IMR-90 (cell line): ENCODE measurements around the gene NOTCH3. TPM values are rescaled to one million over a fixed set of nuclear protein-coding genes. Genes with fewer than 3 reads are reported as not detected.

ENCODE experiments used
- ATAC-seq: fragments of 200-7000 bp; cut with Tn5 transposase; 2 replicates; pipeline ENCODE4 v1.9.1; 2020; ENCODE audit warnings: low read depth, mild to moderate bottlenecking, moderate library complexity
- BruUV-seq: library from RNA; stranded (reverse); fragments of 400-500 nt; replicated peaks from 2 replicates; lab custom pipeline; 2021; lab: Mats Ljungman, UMichigan
- CTCF ChIA-PET: fragments of 300-600 bp; formaldehyde crosslinking; extraction: SDS; loops from one replicate; lab custom pipeline; 2021; ENCODE audit warnings: antibody characterized with exemption; lab: Yijun Ruan, JAX
- POLR2A ChIA-PET: fragments of 300-600 bp; sonication (Branson Sonifier 250); formaldehyde crosslinking; loops from one replicate; lab custom pipeline; 2022; ENCODE audit warnings: antibody characterized with exemption; ENCODE audit not compliant: unreplicated experiment; lab: Charles Lee
- DNase-seq: peaks from one replicate; pipeline ENCODE4 v3.0.0; 2013
- H2AFZ ChIP-seq: replicated peaks from 2 replicates; pipeline ENCODE3; 2013; ENCODE audit warnings: low read length, mild to moderate bottlenecking; ENCODE audit not compliant: poor library complexity
- H2AK5ac ChIP-seq: 2 replicates; pipeline ENCODE4 v1.6.1; 2013; ENCODE audit warnings: low read depth, low read length, inconsistent platforms
- H2AK9ac ChIP-seq: replicated peaks from 2 replicates; pipeline ENCODE3; 2013; ENCODE audit warnings: mild to moderate bottlenecking, low read depth, low read length, moderate library complexity; ENCODE audit not compliant: poor library complexity
- H2BK120ac ChIP-seq: 2 replicates; pipeline ENCODE4 v1.6.1; 2013; ENCODE audit warnings: low read depth, low read length, inconsistent platforms
- H2BK15ac ChIP-seq: 3 replicates; pipeline ENCODE4 v1.6.1; 2013; ENCODE audit warnings: low read depth, low read length, inconsistent platforms
- H2BK20ac ChIP-seq: 2 replicates; pipeline ENCODE4 v1.6.1; 2013; ENCODE audit warnings: low read depth, mild to moderate bottlenecking, inconsistent platforms, low read length, moderate library complexity
- H2BK5ac ChIP-seq: 2 replicates; pipeline ENCODE4 v1.6.1; 2013; ENCODE audit warnings: mild to moderate bottlenecking, low read depth, low read length, inconsistent platforms; ENCODE audit not compliant: poor library complexity, severe bottlenecking
- H3K14ac ChIP-seq: replicated peaks from 2 replicates; pipeline ENCODE4 v1.6.1; 2013; ENCODE audit warnings: low read depth, low read length, inconsistent platforms
- H3K18ac ChIP-seq: 2 replicates; pipeline ENCODE4 v1.6.1; 2013; ENCODE audit warnings: low read depth, low read length, control low read depth
- H3K23ac ChIP-seq: 2 replicates; pipeline ENCODE4 v1.6.1; 2013; ENCODE audit warnings: low read depth, low read length, inconsistent platforms
- H3K27ac ChIP-seq: 2 replicates; pipeline ENCODE4 v1.5.1; 2013; ENCODE audit warnings: mild to moderate bottlenecking, control low read depth, low read length; ENCODE audit not compliant: insufficient read depth
- H3K27me3 ChIP-seq: 2 replicates; pipeline ENCODE4 v1.6.1; 2013; ENCODE audit warnings: low read length; ENCODE audit not compliant: control insufficient read depth, insufficient read depth
- H3K36me3 ChIP-seq: 2 replicates; pipeline ENCODE4 v1.6.1; 2013; ENCODE audit warnings: low read length, mixed read lengths; ENCODE audit not compliant: control insufficient read depth, insufficient read depth
- H3K4ac ChIP-seq: 2 replicates; pipeline ENCODE4 v1.6.1; 2013; ENCODE audit warnings: low read depth, low read length, inconsistent platforms
- H3K4me1 ChIP-seq: 2 replicates; pipeline ENCODE4 v1.6.1; 2013; ENCODE audit warnings: low read length, mixed read lengths; ENCODE audit not compliant: control insufficient read depth, insufficient read depth
- H3K4me2 ChIP-seq: 2 replicates; pipeline ENCODE4 v1.6.1; 2013; ENCODE audit warnings: low read depth, mild to moderate bottlenecking, control low read depth, low read length, moderate library complexity
- H3K4me3 ChIP-seq: 2 replicates; pipeline ENCODE4 v1.5.1; 2013; ENCODE audit warnings: low read depth, mild to moderate bottlenecking, control low read depth, low read length, moderate library complexity; ENCODE audit not compliant: insufficient read depth
- H3K56ac ChIP-seq: 2 replicates; pipeline ENCODE4 v1.6.1; 2013; ENCODE audit warnings: low read length, inconsistent platforms; ENCODE audit not compliant: insufficient read depth; ENCODE audit errors: extremely low read depth
- H3K79me1 ChIP-seq, 2 experiments: 2 replicates each; pipeline ENCODE4 v1.6.1; 2013; ENCODE audit warnings: low read length in 2 of 2, inconsistent platforms in 1 of 2, low read depth in 1 of 2
- H3K9ac ChIP-seq: 2 replicates; pipeline ENCODE4 v1.6.1; 2013; ENCODE audit warnings: low read depth, low read length, control low read depth
- H3K9me1 ChIP-seq: 2 replicates; pipeline ENCODE4 v1.6.1; 2013; ENCODE audit warnings: low read length, inconsistent platforms; ENCODE audit not compliant: insufficient read depth
- H3K9me3 ChIP-seq: 2 replicates; pipeline ENCODE4 v1.6.1; 2013; ENCODE audit warnings: low read length; ENCODE audit not compliant: control insufficient read depth, insufficient read depth
- H4K20me1 ChIP-seq: 2 replicates; pipeline ENCODE4 v1.6.1; 2013; ENCODE audit warnings: low read length, inconsistent platforms; ENCODE audit not compliant: insufficient read depth
- H4K5ac ChIP-seq: 2 replicates; pipeline ENCODE4 v1.6.1; 2013; ENCODE audit warnings: mild to moderate bottlenecking, low read depth, low read length, control low read depth
- H4K8ac ChIP-seq, 2 experiments: 2 replicates each; pipeline ENCODE4 v1.6.1; 2013; ENCODE audit warnings: low read depth in 2 of 2, low read length in 2 of 2, control low read depth in 1 of 2, inconsistent platforms in 1 of 2
- H4K91ac ChIP-seq: 2 replicates; pipeline ENCODE4 v1.6.1; 2013; ENCODE audit warnings: low read depth, low read length, inconsistent platforms; ENCODE audit not compliant: insufficient read depth
- BHLHE40 ChIP-seq: fragments of 150-350 bp; IDR thresholded peaks from 2 replicates; pipeline ENCODE4 v1.6.1; 2016; ENCODE audit warnings: mild to moderate bottlenecking, low read depth, low read length
- CEBPB ChIP-seq: IDR thresholded peaks from 2 replicates; pipeline ENCODE4 v1.6.1; 2012; ENCODE audit warnings: low read depth, low read length, improper control_type of control experiment
- CHD1 ChIP-seq: IDR thresholded peaks from 2 replicates; pipeline ENCODE4 v1.6.1; 2012; ENCODE audit warnings: low read depth, low read length, improper control_type of control experiment
- FOS ChIP-seq: fragments of 150-350 bp; IDR thresholded peaks from 2 replicates; pipeline ENCODE4 v1.6.1; 2016; ENCODE audit warnings: low read depth, low read length
- POLR2A ChIP-seq: IDR thresholded peaks from 2 replicates; pipeline ENCODE4 v1.6.1; 2012; ENCODE audit warnings: mild to moderate bottlenecking, low read depth, low read length
- RCOR1 ChIP-seq: IDR thresholded peaks from 2 replicates; pipeline ENCODE4 v1.6.1; 2012; ENCODE audit warnings: mild to moderate bottlenecking, low read length, improper control_type of control experiment; ENCODE audit not compliant: insufficient replicate concordance
- RFX5 ChIP-seq: IDR thresholded peaks from 2 replicates; pipeline ENCODE4 v1.8.0; 2012; ENCODE audit warnings: low read depth, mild to moderate bottlenecking, low read length, moderate library complexity
- SMC3 ChIP-seq: fragments of 150-350 bp; IDR thresholded peaks from 2 replicates; pipeline ENCODE4 v1.6.1; 2016; ENCODE audit warnings: low read depth, mild to moderate bottlenecking, antibody characterized with exemption, low read length, moderate library complexity
- USF2 ChIP-seq: fragments of 150-350 bp; IDR thresholded peaks from 2 replicates; pipeline ENCODE4 v1.6.1; 2017; ENCODE audit warnings: mild to moderate bottlenecking, antibody characterized with exemption, low read length, low read depth
- WGBS, 2 experiments: methylation state at CpG; one replicate each; pipeline versions ENCODE4 v1.1.5 to v1.1.7; 2013; ENCODE audit warnings: missing lambda C conversion rate in 2 of 2; ENCODE audit not compliant: insufficient read length in 1 of 2; ENCODE audit errors: extremely low coverage in 2 of 2; 5-methylcytosine and 5-hydroxymethylcytosine counted together
- dilution Hi-C: fragments of 300-500 bp; cut with HindIII; formaldehyde crosslinking; loops from one replicate; pipeline ENCODE4 v1.14.3; 2018; ENCODE audit warnings: low sequenced_read_pairs; ENCODE audit not compliant: unreplicated experiment
- in situ Hi-C: fragments of 300-500 bp; cut with MboI; formaldehyde crosslinking; loops from 3 replicates; pipeline ENCODE4 v1.14.3; 2019; ENCODE audit warnings: low sequenced_read_pairs, inconsistent platforms, mixed read lengths
- intact Hi-C: fragments of 100-400 bp; cut with micrococcal nuclease; formaldehyde crosslinking; loops from 2 replicates; pipeline ENCODE4 v1.10.0; 2022
- polyA plus RNA-seq, 3 experiments: library from polyadenylated mRNA; depleted of rRNA; stranded (reverse); fragments of >200 nt; gene quantifications; 2 replicates each; pipeline ENCODE4 v1.2.3, GENCODE V29; 2012; ENCODE audit warnings: low replicate concordance in 1 of 3
- total RNA-seq: library from RNA; depleted of rRNA; stranded (reverse); fragments of >200 nt; gene quantifications from 2 replicates; pipeline ENCODE4 v1.2.3, GENCODE V29; 2012

The NOTCH3 gene
- total and polyA plus RNA-seq, 2 of the 4 experiments (the other 2 are of a cell fraction): 5.9 to 25.1 TPM

- Histone ChIP-seq H4K20me1 (peaks cover 14% of the 10 kb centered on the region), H4K8ac (no peak overlapping the region), H3K4me3 (no peak overlapping the region), H2BK15ac (no peak overlapping the region), H3K14ac (no peak overlapping the region), H3K79me1 (peaks cover 27 to 48% of the 10 kb centered on the region in 2 experiments), H3K9ac (no peak overlapping the region), H3K23ac (no peak overlapping the region), H2BK5ac (no peak overlapping the region), H3K36me3 (peaks cover 68% of the 10 kb centered on the region), H2AK5ac (no peak overlapping the region), H3K9me1 (0 out of 2 replicates have a peak, but pooled peaks cover 3% of the 10 kb centered on the region), H3K4me1 (peaks cover 2% of the 10 kb centered on the region; the same call in 1 of the 2 replicates), H2AFZ (no peak overlapping the region), H4K5ac (no peak overlapping the region), H2AK9ac (no peak overlapping the region), H3K27me3 (no peaks in the 10 kb centered on the region), H2BK20ac (no peak overlapping the region), H4K91ac (no peak overlapping the region), H3K27ac (no peak overlapping the region), H3K9me3 (no peaks in the 10 kb centered on the region), H3K4ac (no peak overlapping the region), H3K56ac (no peak overlapping the region), H3K4me2 (no peak overlapping the region), H2BK120ac (no peak overlapping the region), H3K18ac (no peak overlapping the region)
- WGBS, 2 experiments: 94% methylated on average over 14 of the region's 29 CpGs; no CpG with 5 or more reads in 1 of the 2 experiments
- no TSS peak for BruUV-seq
- ChIA-PET CTCF (no interaction called here), POLR2A (no interaction called here)
- no peak for DNase-seq
- in situ Hi-C loops (no loop called here), dilution Hi-C loops (no loop called here), intact Hi-C loops (no loop called here)
- no peak for ATAC-seq
- no peak for TF ChIP-seq CEBPB
- no peak for TF ChIP-seq RCOR1
- TF ChIP-seq USF2: no peak
- TF ChIP-seq RFX5: no peak
- no peak for TF ChIP-seq CHD1
- TF ChIP-seq BHLHE40: no peak
- no peak for TF ChIP-seq POLR2A
- no peak for TF ChIP-seq FOS
- no peak for TF ChIP-seq SMC3
Measured at GRCh38 chr19:15238639-15239155, 37.9 kb upstream of the NOTCH3 start.
